Forelimb muscle (tissue), 1 donor: Measurements from ENCODE around the gene DUOX2. TPM values are rescaled to one million over a fixed set of nuclear protein-coding genes. Genes with fewer than 3 reads are reported as not detected.
"Not testable (repeated sequence)": the region's sequence is repeated elsewhere in the genome, so short reads cannot be mapped to it uniquely, and the experiment has no call there.

Experiments used
- DNase-seq: peaks from one replicate; pipeline ENCODE4 v3.0.0-alpha.2; 2013; ENCODE audit warnings: low read depth
- polyA plus RNA-seq: library from polyadenylated mRNA; unstranded; fragments of 120-200 nt; gene quantifications from one replicate; pipeline ENCODE4 v1.2.1, GENCODE V29; 2013; ENCODE audit not compliant: insufficient read length

The DUOX2 gene
- polyA plus RNA-seq, 1 donor: 0.04 TPM

DNA sequence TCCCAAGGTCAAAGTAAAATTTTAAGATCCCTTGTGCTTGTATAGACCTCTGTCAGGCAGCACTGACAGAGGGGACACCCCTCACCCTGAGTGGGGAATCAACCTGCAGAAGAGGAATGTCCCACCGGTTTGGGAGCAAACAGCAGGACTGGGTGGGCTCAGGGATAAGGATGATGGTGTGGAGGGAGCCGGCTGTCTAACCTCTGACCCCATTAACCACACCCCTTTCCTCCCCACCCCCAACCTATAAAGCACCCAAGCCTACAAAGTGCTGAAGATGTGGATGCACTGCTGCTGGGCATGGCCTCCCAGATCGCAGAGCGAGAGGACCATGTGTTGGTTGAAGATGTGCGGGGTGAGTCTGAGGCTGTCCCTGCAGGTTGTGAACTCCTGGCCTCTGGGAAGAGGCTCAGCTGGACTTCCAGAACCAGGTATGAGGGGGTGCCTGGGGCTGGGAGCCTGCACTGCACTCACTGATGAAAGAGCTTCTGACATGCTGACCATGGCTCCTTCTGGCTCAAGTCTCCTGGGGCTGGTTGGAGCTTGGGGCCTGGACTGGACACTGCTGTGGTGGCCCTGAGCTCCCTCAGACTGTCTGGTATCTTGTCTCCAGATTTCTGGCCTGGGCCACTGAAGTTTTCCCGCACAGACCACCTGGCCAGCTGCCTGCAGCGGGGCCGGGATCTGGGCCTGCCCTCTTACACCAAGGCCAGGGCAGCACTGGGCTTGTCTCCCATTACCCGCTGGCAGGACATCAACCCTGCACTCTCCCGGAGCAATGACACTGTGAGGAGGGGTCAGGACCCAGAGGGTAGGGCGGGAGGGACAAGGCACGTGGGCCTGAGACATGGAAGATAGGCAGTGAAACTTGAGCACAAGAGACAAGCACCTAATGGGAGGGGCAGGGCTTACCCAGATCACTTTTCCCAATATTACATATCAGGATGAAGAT lies 25.1 kb upstream of the DUOX2 start:
- DNase-seq: no peak

DNA sequence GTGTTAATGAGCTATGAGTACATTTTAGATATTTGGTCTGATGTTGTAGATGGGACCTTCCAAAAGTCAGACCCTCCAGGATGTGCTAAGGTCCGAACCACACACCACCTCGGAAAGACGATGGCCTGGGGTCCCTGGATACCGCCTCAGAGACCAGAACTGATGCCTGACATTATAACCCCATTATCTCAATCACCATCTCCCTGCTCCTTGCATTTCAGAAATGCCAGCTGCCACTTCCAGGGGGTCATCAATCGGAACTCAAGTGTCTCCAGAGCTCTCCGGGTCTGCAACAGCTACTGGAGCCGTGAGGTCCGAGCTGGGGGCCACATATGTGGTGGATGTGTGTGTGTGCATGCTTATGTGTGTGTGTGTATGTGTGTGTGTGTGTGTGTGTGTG lies 23.7 kb upstream of the DUOX2 start:
- no peak for DNase-seq

DNA sequence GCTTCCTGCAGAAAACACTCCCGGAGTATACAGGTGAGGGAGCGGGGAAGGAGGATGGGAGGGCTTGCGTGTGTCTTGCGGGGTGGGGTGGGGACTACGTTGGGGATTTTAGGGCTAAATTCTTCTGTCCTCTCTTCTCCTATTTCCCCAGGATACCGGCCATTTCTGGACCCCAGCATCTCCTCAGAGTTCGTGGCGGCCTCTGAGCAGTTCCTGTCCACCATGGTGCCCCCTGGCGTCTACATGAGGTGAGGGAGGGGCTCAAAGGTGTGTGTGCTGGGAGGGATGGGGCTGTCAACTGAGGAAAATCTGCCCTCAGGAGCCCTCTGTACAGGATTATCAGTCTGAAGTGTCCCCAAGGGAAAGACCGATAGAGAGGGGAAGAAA lies 22.4 kb upstream of the DUOX2 start:
- no peak for DNase-seq

DNA sequence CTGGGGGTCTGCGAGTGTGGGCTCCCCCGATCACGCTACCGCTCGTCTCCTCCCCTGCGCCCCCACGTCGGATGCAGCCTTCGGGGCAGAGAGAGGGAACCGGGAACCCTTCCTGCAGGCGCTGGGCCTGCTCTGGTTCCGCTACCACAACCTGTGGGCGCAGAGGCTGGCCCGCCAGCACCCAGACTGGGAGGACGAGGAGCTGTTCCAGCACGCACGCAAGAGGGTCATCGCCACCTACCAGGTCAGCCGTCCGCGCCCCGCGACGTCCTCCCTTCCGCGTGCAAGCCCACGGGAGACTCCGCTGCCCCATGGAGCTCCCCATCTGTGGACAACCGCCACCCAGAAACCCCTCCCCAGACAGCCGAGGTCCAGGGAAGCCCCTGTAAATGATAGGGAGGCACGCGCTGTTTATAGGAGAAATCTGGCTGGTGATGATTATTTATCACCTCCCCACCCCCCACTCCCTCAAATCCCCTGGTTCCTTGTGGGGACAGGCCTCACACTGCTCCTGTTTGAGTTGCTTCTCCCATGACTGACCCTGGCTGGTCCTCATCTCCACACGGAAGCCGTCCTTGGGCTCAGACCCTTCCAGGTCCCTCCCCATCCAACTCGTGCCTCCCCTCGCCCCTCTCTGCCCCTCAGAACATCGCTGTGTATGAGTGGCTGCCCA lies 21.9 kb upstream of the DUOX2 start:
- DNase-seq: not testable (repeated sequence)

DNA sequence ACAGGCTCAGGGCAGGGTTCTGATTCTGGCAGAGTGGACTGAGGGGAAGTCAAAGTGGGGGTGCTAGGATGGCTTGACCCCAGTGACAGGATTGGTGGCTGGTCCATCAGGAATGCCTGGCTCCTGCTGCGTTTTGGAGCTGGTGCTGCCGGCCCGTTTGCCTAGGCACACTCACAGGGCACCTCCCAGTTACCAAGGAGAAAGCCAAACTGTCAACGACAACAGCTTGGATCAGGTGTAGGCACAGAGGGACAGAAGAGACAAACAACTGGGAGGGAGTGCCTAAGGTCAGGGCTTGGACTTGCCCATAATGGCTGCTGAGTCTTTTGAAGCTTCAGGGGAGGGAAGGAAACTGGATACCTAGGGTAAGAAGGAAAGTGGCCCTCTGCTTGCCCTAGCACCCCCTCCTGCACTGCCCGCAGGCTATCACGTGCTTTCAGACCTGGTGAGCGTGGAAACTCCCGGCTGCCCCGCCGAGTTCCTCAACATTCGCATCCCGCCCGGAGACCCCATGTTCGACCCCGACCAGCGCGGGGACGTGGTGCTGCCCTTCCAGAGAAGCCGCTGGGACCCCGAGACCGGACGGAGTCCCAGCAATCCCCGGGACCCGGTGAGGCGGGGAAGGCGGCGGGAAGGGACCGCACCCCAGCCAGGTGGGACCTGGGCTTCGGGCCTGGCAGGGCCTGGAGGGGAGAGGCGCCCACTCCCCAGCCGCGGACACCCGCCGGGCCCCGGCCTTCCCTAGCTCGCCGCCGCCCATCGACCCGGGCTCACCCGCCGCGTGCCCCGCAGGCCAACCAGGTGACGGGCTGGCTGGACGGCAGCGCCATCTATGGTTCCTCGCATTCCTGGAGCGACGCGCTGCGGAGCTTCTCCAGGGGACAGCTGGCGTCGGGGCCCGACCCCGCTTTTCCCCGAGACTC lies 21.0 kb upstream of the DUOX2 start:
- no peak for DNase-seq

DNA sequence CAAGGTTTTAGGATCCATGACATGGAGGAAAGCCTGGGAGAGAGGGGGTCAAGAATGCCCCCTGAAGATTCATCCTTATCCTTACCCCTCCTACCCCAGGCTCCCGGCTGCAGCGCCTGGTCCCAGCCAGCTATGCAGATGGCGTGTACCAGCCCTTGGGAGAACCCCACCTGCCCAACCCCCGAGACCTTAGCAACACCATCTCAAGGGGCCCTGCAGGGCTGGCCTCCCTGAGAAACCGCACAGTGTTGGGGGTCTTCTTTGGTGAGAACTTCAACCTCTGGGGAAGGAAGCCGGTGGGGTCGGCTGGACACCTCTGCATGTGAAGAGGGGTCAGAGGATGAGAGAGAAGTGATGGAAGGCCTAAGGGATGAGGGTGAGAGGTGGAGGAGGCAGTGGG lies 20.1 kb upstream of the DUOX2 start:
- no peak for DNase-seq

DNA sequence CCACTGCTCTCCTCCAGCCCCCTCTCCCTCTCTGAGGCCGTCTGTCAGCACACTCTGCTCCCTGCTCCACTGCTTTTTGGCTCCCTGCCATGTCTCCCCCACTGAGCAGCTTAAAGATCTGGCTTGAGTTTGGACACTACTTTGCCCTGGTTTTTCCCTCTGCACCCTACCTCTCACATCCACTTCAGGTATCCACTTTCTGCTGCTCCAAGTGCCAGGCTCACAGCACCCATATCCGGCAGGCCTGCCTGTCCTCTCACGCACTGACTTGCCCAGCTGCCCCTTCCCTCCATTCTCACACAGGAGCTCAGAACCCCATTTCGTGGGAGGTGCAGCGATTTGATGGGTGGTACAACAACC lies 19.6 kb upstream of the DUOX2 start:
- no peak for DNase-seq

DNA sequence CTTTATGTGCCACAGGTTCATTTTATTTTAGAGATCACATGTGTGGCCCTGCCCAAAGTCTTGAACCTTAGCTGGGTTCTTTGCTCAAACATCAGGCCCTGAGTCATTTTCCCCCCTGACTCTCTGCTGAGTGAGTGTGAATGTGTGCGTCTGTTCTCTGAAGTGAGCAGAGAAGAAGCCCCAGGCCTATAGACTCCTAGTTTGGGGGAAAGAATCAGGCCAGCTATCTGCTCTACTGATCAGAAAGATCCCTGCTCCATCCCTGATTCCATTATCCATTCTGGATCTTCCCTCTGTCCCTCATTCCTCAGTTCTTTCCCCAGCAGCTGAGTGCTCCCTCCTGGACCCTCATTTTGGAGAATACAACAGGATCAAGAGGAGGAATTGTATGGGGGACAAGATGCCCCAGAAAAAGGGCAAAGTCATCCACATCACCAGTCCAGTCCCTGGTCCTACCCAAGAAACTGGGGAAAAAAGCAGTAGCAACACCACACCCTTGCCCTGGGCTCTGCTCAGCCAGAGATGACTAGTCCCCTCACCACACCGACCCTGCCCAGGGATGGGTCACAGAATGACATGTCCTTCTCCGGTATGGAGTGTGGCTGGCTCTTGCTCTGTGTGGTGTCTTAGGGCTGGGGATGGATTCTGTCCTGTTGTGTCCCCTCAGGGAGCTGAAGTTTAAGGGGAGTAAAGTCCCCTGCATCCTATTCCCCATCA lies 19.0 kb upstream of the DUOX2 start:
- DNase-seq: no peak

DNA sequence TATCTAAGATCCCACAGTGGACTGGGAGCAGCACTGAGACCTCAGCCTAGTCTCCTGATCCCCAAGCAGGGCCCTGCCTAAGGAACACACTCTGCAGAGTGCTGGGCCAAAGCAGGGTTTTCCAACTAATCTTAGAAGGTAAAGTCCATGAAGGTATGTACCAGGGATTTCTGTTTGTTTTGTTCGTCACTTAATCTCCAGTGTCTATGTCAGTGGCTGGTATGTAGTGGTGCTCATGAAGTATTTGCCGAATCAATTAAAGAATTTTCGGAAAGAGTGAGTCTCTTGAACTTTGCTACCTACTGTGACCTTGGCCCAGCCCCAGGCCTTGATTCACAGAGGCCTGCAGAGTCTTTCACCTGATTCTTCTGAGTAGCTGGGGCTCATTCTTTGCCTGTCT lies 17.5 kb upstream of the DUOX2 start:
- no peak for DNase-seq

DNA sequence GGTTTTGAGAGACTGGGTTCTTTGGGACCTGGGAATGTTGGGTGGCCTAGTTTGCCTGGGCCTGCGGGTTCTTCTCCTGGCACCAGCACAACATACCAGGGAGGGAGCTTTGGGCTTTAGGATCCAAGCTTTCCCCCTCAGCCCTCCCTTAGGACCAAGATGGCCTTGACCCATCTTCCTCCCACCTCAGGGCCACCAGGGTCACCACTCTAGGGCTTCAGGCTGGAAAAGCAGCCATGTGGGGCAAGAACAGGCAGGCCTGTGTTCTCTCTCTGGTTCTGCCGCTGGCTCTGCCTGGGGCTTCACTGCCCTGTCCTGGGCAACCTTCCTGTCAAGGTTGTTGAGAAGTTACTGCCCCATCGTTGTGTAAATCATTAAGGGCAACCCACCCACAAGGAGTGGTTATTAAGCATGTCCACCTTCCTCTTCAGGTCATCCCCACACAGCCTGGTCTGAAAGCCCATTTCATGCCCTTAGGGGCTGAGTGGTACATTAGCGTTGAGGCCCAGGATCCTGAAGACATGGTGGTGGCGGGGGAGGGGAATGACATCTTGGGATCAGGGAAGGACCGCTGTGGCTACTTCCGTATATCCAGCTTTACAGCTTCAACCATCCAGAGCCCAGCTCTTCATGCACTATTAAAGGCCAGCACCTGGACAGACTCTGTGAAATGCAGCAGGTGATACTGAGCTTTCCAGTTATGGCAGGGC lies 16.5 kb upstream of the DUOX2 start:
- DNase-seq: no peak

DNA sequence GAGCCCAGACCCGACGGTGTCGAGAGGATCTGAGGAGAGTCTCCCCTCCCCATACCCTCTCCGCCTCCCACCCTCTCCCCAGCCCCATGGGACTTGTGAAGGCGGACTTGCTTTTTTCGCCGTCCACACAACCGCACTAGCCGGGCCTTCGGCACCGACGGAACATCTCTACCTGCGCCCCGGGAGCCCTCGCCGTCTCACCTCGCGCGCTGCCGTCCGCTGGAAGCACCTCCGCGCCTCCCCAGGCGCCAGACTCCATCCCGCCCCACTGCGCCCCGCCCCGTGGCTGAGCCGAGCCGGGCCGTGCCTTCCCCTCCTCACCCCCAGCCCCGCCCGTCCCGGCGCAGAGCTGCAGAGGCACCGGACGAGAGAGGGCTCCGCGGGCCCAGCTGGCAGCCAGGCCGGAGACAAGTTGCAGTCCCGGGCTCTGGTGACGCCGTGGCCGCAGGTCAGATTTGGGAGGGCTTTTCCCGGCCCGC lies 15.7 kb upstream of the DUOX2 start, which contains the start of the genes DUOX1 and DUOXA1:
TSS of gene DUOX1 (plus strand) at position 344 of the 479 bp plus-strand sequence. CDS start 1,973 bp downstream, outside the sequence.
TSS of gene DUOXA1 (minus strand) at position 229 of the 479 bp plus-strand sequence. CDS start 6,865 bp downstream, outside the sequence.
- DNase-seq: no peak

DNA sequence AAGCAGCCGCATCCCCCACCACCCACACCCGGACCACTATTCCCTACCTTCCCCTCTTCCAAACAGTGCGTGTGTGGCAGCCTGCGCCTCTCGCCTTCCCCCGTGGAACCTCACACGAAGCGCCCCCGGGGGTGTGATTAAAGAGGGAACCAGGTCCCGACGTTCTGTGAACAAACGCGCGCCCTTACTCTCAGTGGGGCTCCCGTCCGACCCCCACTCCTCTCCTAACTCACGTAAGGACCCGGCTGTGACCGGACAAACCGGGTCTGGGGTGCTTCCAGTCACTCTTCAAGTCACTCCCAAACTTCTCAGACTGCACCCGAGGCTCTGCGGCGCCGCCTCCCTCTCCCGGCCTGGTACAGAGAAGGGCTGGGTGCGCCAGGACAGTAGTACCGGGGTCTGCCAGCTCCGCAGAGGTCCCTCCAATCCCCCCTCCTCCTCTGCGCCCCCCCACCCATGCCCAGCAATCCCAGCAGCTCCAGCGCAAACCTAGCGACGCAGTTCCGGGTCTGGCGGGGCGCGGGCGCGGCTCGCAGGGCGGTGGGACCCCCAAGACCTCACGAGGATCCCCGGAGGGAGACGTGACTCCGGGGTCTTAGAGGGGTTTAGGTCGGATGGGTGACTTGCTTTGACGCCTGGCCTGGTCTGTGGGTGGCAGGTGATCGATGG lies 15.1 kb upstream of the DUOX2 start:
- DNase-seq: no peak

DNA sequence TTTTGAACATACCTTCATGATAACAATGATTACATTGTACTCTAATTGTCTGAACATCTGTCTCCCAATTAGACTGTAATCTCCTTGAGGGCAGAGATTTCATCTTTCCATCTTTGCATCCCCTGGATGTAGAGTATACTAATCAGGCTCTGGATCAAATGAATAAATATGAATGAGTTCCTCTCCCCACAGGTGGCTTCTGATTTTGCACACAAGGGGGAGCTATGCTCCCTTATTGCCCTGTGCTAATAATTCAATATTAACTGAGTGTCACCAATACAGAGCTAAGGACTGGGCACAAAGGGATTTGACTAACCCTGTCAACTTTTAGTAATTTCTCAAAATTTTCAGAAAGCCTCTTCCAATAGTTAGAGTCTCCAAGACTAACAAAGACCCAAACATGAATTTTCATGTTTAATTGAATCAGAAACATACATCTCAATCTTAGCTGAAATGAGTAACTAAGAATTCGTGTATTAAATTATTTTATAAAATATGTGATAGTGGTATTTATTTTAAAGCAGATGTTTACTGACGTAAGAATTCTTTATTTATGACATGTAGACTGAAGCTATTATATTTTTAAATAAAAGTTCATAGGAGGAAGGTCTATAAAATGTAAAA lies 12.7 kb upstream of the DUOX2 start:
- no peak for DNase-seq

DNA sequence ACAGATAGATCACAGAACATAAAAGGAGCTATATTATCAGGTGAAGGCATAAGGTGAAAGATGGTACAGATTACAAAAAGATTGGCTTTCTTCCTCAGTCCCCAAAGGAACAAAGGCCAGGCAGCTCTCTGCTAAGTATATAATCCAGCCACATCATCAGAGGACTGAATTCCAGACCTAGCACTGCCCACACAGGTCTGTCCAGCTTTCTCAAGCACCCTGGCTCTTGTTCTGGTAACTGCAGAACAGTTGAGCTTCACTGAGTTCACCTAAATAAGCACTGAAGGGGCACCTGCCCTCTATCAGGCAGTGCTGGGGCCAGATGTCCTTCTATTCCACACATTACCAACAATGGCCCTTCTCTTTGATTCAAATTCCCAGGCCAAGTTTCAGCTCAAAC lies 9.4 kb upstream of the DUOX2 start:
- DNase-seq: no peak

DNA sequence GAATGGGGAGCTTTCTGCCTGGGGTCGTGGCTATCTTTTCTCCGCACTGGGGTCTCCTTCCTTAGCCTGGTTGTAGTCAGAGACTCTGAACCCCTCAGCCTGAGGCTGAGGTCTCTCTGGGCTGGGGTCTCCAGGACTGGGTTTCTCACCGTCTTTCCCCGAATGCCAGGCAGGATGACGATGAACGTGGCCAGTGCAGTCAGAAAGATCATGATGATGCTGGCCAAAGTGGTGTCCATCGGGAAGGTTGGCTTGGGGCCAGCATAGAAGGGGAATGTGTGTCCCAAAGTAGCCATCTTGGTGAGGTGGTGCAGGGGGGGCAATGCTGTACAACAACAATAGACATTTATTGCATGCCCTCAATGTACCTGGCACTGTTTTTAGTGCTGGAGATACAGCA lies 8.7 kb upstream of the DUOX2 start:
- DNase-seq: no peak

DNA sequence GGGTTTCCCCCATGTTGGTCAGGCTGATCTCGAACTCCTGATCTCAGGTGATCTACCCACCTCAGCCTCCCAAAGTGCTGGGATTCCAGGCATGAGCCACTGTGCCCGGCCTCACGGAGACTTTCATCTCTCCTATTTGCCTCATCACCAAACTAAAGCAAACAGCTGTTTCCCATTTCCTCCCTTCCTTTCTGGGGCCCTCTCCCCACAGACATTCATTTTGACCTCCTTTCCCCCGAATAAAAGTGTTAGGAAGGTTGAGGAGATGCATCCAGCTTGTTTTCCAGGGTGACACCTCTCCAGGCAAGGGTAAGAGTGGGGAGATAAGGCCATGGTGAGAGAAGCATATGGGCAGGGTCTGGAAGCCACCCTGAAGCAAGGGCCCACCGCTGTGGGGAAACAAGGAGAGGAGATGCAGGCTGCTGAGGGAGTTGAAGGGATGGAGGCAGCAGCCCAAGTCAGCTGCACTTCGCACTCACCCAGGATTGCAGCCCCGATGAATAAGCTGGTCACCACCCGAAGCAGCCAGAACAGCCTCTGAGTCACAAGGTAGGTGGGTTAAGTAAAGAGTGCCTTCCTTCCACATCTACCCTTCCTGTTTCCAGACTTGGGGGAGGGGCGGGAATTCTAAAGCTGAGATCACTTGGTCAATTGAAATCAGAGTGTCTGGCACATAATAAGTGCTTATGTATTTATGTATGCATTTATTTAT lies 7.9 kb upstream of the DUOX2 start:
- DNase-seq: no peak

DNA sequence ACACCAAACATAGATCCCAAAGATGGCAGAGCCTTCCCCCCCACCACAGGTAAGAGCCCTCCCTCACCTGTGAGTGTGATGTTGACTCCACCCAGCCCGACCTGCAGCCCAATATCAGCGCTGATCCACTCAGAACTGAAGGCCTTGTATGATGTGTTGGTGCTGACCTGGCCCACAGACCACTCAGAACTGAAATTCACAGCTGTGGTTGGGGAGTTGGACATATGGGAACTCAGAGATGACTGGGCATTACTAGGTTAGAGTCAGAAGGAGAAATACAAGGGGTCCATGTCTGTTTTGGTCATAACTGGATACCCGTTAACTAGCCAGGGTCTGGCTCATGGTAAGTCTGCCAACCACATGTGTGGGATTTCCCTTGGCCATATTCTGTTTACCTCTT lies 7.0 kb upstream of the DUOX2 start:
- no peak for DNase-seq

DNA sequence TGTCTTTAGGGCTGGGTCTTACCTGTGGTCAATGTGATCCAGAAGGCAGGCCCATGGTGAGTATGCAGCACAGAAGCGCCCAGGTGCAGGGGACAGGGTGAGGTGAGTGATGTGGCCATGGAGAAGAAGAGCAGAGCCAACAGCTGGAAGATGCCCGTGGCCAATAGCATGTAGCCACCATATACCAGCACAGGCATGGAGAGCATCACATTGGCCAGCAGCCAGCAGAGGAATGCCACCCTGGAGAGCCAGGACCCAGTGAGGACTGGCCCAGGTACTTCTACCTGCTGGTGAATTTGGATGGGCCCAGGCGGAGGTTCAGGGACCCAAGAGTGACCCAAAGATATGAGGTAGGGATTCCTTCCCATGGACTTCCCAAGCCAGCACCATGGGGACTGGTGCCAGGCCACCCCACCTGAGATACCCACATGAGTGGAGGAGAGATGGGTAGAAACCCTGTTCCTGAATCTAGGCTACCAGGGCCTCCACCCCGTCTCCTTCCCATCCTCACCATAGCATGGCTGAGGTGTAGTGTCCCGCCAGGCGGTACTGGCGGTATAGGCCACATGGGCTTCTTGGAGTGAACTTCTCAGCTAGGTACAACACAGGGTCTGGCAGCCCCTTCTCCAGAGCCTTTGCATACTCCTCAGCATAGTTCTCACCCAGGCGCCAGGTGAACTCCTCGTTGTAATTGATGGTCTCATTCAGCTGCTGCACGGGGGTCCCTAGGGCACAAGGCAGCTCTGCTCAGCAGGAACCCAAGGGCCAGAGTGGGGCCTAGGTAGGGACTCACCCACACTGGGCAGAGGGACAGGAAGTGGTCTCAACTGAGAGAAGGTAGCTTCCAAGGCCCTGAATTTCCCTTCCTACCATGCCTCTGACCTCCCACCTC lies 6.4 kb upstream of the DUOX2 start:
- DNase-seq: no peak
